Esophagus squamous epithelium (tissue), 4 donors: Measurements from ENCODE around the gene TPM4.

Experiments
- CTCF ChIP-seq, 6 experiments: fragments of 450-650 bp in 4 of 6; fragments of 200-600 bp in 2 of 6; sonication (generic) in 2 of 6; IDR thresholded peaks; one replicate each; pipeline ENCODE4 v1.5.1; 2016 to 2019; ENCODE audit warnings: antibody characterized with exemption in 6 of 6, mild to moderate bottlenecking in 4 of 6, moderate library complexity in 4 of 6
- POLR2A ChIP-seq, 4 donors: fragments of 450-650 bp; IDR thresholded peaks; one replicate each; pipeline ENCODE4 v1.6.1; 2017; ENCODE audit warnings: antibody characterized with exemption in 4 of 4, mild to moderate bottlenecking in 4 of 4, moderate library complexity in 3 of 4

- TF ChIP-seq CTCF (IDR thresholded peaks at IDR 0.05) (no peak), POLR2A (IDR thresholded peaks at IDR 0.05) (no peak)
These were observed 40.5 kb upstream of the TPM4 start for GRCh38 chr19:16035601-16036297.
